Measurements from ENCODE around the gene PLEKHH1.
"Not testable (repeated sequence)": the region's sequence is repeated elsewhere in the genome, so short reads cannot be mapped to it uniquely, and the experiment has no call there.

PLEKHH1 gene

GRCh38 chr14:67533754-67534085 is 630 bp downstream of the PLEKHH1 start:
- no peak for DNase-seq

DNA sequence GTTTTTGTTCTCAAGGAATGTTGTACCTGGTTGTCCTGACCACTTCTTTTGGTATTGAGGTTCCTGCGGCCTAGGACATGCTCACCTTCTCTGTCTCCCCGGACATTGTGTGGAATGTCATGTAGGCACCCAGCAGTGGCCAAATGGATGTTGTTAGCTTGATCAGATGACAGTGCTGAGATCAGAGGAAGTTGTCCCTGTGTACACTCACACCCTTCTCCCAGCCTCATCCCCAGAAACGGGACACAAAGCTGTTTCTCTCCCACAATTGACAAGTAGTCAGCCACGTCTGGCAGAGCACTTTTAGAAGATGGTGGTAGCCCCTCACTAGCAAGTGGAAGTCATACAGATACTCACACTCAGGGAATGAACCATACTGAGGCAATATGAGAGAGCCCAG is 3.0 kb downstream of the PLEKHH1 start:
- DNase-seq, result no peak

DNA sequence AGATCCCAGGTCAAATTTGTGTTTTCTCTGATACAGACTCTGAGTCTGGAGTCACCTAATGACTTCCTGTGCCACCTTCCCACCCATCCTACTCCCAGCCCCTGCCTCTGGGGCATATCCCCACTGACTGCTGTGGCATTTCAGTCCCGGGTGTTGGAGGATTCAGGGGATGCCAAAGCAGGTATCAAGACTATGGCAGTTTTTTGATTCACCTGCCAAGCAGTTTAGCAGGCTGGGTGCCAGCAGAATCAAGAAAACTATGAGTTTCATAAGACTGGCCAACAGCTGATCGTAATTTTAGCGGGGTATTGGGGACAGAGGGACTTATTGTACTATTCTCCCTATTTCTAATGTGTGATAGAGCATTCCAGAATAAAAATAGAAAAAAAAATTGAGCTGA is 4.6 kb downstream of the PLEKHH1 start:
- DNase-seq, result no peak

DNA sequence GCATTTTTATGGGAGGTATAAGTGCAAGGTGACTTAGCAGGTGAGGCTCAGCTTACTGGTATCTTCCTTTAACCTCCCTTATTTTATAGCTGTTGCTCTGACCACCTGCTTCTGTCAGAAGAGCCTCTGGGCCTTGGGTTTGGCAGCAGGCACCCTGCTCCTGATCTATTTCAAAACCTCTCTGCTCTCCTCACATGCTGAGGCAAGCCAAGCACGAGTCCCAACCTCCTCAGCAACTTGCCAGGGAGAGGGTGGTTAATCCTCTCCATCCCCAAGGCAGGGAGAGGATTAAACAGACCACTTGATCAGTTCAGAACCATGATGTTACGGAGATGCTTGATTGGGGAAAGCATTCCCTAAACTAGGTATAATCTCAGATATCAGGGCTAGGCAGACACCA is 5.4 kb downstream of the PLEKHH1 start:
- no peak for DNase-seq

DNA sequence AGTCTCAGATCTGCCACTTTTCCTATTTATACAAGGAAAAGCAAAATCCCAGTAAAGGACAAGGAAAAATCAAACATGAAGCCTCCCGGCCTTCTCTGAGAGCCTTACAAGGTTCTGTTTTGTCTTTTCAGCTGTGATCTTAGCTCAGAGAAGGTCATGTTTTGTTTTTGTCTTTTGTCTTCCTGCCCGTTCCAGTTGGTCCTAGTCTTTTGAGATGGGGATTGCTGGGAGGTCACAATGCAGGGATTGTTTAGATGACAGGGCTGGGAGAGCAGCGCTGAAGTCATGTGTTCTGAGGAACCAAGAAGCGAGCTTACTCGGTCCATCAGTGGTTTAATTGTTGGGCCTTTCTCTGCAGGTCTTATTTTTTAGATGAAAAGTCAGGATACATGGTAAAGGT is 6.0 kb downstream of the PLEKHH1 start:
- no peak for DNase-seq

DNA sequence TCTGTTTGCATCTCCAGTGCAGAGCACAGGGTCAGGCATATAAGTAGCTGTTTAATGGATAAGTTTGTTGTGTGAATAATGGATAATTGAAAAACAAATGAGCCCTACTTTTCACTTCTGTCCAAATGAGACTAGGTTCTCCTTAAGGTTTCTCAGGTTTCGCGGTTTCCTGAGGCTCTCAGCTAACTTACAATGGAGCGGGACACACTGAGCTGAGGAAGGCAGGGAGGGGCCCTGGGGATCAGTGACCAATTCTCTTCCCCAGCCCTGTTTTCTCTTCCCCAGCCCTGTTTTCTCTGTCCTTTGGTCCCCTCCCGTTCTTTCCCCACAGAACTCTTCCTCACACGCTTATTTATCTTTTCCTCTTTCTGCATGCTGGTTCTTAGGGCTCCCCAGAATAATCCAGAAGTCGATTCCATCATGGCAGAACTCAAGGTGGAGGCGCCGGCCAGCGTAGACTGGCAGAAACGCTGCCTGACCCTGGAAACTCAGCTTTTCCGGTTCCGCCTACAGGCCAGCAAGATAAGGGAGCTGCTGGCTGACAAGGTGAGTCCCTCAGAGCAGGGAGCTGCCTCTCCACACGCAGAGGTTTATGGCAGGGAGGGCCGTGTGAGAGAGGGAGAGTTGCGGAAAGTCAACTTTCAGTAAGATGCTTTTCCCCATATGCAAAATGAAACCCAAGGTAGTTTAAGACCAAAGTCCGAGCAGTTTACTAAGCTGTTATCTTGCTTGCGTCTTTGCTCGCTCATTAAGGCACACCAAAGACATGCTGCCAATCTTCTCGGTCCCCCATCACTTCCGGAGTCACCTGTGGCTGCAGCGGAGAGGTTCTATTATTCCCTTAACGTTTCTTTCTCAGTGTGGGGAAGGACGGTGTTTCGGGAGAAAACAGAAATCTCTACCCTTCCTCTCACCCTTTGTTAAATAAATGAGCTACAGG is 8.6 kb downstream of the PLEKHH1 start:
- DNase-seq, result no peak

- DNase-seq, result not testable (repeated sequence)
Measured at GRCh38 chr14:67542620-67543019, 9.5 kb downstream of the PLEKHH1 start.

DNA sequence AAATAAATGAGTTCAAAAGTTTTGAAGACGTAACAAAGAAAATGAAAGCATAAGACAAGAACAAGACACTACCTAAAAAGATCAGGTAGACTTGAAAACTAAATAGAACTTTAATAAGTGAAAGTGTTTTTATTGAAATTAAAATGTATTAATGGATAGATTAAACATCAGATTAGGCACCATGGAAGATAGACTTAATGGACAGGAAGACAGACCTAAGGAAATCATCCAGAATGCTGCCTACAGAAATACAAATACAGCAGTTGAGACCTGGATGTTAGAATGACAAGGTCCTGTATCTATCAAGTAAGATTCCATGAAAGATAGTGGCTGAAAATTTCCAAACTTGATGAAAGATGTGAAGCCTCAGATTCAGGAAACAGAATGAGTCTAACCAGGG is 11.5 kb downstream of the PLEKHH1 start:
- DNase-seq, result no peak

DNA sequence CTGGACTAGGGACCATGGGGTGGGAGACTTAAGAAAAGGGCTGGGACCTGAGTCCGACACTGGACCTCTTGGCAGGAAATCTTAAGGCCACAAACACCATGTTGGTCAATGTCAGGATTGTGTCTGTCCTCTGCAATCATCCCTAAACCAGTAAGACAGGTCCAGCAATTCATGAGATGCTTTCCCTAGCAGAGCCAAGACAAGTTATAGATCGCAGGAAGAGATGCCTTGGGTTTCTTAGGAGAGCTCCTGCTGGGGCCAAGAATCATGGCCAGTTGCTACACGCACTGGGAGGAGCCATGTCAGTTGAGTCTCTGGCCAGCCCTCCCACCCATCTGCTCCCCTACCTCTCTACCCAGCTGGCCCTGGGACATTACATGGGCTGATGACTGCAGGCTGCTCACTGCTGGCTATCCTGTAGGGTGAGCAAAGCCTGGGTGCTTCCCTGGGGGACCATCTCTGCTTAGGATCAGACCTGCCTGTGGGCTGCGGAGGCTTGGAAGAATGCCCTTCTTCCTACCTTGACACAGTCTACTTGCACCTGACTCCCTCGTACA is 14.2 kb downstream of the PLEKHH1 start:
- DNase-seq, result no peak

DNA sequence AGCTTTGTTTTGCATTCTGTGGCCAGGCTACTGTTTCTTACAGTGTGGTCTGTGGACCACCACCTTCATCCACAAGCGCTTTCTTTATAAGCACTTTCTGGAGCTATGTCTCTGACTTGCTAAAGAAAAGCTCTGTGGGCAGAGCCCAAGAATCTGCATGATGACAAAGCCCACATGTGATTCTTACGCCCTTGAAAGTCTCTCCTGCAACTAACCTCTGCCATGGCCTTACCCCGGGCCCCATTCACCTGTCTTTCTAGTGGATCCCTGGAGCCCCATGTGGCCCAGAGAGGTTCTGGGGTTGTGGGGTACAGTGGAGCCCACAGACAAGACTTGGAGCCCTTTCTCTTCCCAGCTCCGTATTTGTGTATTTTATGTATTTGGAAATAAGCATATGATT is 16.6 kb downstream of the PLEKHH1 start:
- DNase-seq, result no peak

GRCh38 chr14:67551123-67551522 is 18.0 kb downstream of the PLEKHH1 start:
- no peak for DNase-seq

- DNase-seq, result no peak
Measured at GRCh38 chr14:67551940-67552339, 18.9 kb downstream of the PLEKHH1 start.

- peak in 3 of 4 experiments; percentile 21 to 32 (median 23) for DNase-seq
Measured at GRCh38 chr14:67553547-67553946, 20.5 kb downstream of the PLEKHH1 start.

- DNase-seq, result no peak
Measured at GRCh38 chr14:67554341-67554740, 21.3 kb downstream of the PLEKHH1 start.

- no peak for DNase-seq
Measured at GRCh38 chr14:67555518-67556090, 22.5 kb downstream of the PLEKHH1 start.

DNA sequence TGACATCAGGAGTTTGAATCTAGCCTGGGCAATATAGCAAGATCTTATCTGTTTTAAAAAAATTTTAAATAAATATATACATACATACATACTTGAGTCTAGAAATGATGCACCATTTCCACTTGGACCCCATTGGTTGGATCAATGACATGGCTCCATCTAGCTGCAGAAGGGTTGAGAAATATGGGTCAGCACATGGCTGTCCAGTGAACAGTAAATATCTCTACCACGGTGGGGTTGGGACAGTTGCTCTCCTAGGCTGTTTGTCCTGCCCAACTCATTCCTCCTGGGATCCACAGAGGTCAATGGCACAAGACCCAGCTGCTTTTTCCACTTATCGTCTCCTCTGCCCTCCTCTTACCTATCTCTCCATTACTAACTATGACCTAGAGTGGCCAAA is 23.6 kb downstream of the PLEKHH1 start:
- no peak for DNase-seq

DNA sequence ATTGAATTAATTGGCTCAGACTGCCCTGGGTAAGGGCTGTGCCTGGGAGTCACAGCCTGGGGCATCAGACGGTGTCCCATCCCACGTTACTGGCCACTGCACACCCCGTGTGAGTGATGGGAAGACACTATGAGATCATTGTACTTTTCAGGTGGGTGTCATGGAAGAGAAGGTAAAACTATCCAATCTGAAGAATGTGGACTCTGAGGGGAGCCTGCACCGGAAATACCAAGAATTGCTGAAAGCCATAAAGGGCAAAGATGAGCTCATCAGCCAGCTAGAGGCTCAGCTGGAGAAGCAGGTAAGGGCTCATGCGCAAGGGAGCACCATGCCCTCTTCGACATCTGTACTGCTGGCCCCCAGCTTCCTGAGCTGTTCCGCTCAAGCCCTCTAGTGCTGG is 24.0 kb downstream of the PLEKHH1 start:
- no peak for DNase-seq

DNA sequence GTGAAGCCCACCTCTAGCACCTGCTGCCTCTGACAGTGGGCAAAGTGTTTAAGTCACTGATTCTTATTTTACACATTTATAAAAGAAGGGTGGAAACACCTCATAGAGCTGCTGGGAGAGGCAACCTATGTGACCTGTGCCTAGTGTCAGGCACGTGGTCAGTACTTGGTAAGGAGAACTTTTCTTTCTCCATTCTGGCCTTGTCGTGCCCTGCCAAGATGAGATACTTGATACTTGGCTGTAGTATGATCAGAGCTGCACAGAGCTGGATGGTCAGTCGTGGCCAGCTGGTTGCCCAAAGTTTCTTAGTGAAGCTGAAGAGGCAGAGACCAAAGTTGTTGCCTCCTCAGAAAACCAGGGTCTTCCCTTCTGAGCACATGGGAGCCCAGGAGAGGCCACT is 24.6 kb downstream of the PLEKHH1 start:
- DNase-seq, result no peak

DNA sequence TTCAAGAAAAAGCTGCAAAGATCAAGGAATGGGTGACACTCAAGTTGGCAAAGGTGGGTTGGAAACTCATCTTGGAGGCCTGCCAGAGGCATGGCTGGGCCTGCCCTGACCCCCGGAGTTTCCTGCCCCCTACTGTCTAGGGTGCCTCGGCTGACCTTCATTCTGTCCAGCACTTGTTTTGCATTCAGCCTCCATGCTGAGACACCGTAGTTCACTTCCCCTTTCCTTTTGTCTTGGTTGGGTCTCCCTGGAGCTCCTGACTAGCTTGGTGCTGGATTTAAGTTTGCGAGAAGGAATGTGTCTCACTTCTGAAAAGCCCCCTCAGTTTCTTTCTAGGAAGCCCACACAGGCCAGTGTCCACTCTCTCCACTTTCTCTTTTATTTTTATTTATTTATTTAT is 26.5 kb downstream of the PLEKHH1 start:
- peak in 3 of 4 experiments; percentile 38 to 43 (median 39) for DNase-seq

DNA sequence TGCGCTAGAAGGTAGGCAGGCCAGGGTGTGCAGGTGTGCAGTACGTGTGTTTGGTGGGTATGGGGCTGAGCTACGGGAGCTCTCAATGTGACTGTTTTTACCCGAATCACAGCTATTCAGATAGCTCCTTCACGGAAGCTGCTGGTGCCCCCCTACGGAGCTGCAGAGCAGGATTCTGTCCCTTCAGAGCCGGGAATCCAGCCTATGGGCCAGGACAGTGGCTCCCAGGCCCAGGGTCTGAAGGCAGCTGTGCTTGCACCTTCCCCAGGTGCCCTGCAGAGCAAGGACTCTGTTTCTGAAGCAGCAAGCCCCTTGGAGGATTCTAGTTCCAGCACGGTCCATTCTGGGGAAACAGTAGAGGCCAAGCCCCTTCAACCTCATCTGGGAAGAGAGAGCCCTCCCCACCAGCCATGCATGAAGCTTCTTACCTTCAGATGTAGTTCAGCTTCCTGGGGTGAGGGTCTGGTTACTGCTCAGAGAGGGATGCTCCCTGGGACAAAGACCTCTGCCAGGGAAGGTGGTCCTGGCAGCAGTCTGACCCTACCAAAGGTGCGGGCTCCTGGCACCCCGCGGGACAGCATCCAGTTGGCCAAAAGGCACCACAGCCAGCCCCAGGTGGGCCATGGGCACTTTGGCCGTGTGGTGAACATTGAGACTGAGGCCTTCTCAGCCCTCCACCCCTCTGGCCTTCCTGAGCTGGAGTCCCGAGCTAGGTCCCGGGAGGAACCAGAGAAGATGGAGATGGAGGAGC is 29.1 kb downstream of the PLEKHH1 start:
- DNase-seq, result no peak

DNA sequence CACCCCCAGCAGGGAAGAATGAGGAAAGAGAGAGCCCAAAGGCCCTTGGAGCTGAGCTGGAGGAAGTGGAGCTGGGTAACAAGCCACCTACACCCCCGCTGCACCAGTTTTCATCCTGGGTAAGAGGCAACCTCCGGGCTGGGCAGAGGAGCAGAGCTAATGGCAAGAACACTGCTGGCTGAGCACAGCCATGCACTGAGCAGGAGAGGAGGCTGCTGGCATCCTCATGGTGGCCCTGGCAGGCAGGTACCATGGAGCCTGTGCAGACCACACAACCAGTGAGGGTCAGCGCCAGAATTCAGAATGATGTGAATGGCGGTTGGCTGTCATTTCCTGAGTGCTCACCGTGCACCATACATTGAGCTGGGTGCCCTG is 29.7 kb downstream of the PLEKHH1 start:
- DNase-seq, result no peak

DNA sequence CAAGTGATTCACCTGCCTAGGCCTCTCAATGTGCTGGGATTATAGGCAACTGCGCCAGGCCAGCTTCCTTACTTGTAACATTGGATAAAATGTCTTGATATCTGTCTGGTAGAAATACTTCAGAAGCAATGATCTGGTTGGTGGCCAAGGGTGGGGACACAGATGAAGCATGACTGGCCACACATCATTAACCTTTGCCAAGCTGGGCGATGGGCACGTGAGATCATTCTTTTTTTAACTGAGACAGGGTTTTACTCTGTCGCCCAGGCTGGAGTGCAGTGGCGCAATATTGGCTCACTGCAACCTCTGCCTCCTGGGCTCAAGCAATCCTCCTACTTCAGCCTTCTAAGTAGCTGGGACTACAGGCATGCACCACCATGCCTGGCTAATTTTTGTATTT is 31.1 kb downstream of the PLEKHH1 start:
- DNase-seq, result no peak

DNA sequence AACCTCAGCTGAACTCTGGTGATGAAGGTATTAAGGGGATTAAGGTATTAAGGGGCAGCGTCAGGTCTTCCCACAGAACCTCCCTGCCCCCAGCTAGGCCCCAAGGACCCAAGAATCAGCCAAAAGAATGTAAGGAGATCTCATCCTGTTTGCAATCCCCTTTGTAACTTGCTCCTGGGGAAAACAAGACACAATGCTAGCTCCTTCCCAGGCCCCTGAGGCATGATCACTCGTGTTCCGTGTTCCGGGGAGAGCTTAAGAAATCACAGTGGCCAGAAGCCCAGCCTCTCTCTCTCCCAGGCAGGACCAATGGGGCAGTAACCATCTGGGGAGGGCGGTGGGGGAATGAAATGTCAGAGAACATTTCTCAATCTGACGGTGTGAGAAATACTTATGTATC is 33.8 kb downstream of the PLEKHH1 start:
- no peak for DNase-seq

Data from suppressor macrophage (primary cell).